Measurements from ENCODE around the gene CARD9. TPM values are rescaled to one million over a fixed set of nuclear protein-coding genes. Genes with fewer than 3 reads are reported as not detected.

Gene CARD9
- total RNA-seq, 1 experiment from 2014 or later = 1.2 TPM

DNA sequence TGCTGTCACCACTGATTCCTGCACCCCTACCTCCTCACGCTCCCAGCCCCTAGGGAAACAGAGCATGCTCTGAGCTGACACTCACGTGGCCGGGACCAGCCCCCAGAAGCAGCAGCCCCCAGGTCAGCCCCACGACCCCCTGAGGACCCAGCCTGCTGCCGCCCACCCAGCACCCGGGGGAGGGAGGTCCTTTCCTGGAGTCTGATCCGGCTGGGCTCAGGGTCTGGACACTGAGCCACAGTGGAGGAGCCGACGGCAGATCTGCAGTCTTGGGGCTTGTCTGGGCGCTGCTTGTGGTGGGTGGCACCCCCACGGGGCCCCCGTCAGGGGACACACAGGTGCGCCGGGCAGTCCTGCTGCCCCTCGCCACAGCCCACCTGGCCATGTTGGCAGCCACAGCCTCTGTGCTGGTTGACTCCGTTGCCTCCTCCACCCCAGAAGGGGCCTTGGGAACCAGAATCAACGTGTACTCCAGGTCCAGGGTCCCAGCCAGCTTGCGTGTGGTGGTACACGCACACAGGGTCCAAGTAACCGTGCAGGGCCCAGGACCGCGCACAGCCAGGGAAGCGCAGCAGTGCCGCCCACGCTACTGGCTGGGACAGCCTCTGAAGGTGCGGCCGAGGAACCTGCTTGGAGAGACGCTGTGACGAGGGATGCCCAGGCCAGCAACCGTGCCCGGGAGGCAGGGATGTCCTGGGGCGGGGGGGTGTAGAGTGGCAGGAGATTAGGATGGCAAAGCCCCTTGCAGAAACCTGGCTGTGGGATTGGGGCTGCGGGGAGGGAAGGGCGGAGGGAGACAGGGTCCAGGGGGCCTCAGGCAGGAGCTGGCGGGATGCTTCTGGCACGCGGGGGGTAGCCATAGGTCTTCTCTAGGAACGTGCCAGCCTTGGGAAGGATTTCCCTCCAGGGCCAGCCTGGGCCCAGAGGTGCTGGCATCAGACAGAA, 13.4 kb downstream of the CARD9 start:
- peaks cover 2% of the 10 kb centered on the region for H3K27me3 Mint-ChIP-seq (ENCODE audit: unreplicated experiment)
- H3K27ac Mint-ChIP-seq (ENCODE audit: unreplicated experiment) = no peak overlapping the region
- intact Hi-C loops (cut with micrococcal nuclease; ENCODE audit: unreplicated experiment) = no loop called here

DNA sequence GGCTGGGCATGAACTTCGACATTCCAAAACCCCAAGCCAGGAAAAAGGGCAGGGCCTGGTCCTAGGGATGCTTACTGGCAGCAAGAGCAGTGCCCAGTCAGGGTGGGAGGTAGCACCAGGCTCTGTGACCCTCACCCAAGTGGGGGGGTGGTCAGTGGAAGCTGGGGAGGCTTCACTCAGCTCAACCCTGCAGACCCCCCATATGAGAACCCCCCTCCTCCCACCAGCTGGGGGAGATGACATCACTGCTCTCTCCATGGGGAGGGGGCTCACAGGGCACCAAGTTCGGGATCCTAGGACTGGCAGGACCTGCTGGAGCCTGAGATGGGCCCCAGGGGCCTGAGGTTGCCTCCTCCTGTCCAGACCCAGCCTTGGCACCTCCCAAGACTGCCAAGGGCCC, 14.6 kb downstream of the CARD9 start:
- no TSS peak for BruUV-seq (replicated peaks)
- Mint-ChIP-seq H3K36me3 (ENCODE audit: insufficient read depth, unreplicated experiment) (peaks cover 47% of the 10 kb centered on the region), H3K27me3 (ENCODE audit: unreplicated experiment) (peaks cover 11% of the 10 kb centered on the region), H3K27ac (ENCODE audit: unreplicated experiment) (no peak overlapping the region), H3K9me3 (ENCODE audit: low read depth, unreplicated experiment) (no peaks in the 10 kb centered on the region), H3K4me3 (ENCODE audit: low read depth, unreplicated experiment) (no peak overlapping the region), H3K4me1 (ENCODE audit: low read depth, unreplicated experiment) (peaks cover 8% of the 10 kb centered on the region)
- intact Hi-C loops (cut with micrococcal nuclease; ENCODE audit: unreplicated experiment) = no loop called here
- no peak for DNase-seq
- TF ChIP-seq, protein P1, sequence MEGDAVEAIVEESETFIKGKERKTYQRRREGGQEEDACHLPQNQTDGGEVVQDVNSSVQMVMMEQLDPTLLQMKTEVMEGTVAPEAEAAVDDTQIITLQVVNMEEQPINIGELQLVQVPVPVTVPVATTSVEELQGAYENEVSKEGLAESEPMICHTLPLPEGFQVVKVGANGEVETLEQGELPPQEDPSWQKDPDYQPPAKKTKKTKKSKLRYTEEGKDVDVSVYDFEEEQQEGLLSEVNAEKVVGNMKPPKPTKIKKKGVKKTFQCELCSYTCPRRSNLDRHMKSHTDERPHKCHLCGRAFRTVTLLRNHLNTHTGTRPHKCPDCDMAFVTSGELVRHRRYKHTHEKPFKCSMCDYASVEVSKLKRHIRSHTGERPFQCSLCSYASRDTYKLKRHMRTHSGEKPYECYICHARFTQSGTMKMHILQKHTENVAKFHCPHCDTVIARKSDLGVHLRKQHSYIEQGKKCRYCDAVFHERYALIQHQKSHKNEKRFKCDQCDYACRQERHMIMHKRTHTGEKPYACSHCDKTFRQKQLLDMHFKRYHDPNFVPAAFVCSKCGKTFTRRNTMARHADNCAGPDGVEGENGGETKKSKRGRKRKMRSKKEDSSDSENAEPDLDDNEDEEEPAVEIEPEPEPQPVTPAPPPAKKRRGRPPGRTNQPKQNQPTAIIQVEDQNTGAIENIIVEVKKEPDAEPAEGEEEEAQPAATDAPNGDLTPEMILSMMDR (IDR thresholded peaks at IDR 0.05; ENCODE audit: unreplicated experiment) = no peak
- CTCF ChIA-PET = no interaction called here

More for the DNA sequence above, 13.4 kb downstream of the CARD9 start:
- no peaks in the 10 kb centered on the region for H3K9me3 Mint-ChIP-seq (ENCODE audit: low read depth, unreplicated experiment)
- peaks cover 38% of the 10 kb centered on the region for H3K36me3 Mint-ChIP-seq (ENCODE audit: insufficient read depth, unreplicated experiment)
- CTCF ChIA-PET = no interaction called here
- DNase-seq = no peak
- no peak overlapping the region for H3K4me3 Mint-ChIP-seq (ENCODE audit: low read depth, unreplicated experiment)
- TF ChIP-seq, protein P1 (IDR thresholded peaks at IDR 0.05; ENCODE audit: unreplicated experiment) = no peak
- no TSS peak for BruUV-seq (replicated peaks)
- peaks cover under 1% of the 10 kb centered on the region for H3K4me1 Mint-ChIP-seq (ENCODE audit: low read depth, unreplicated experiment)

DNA sequence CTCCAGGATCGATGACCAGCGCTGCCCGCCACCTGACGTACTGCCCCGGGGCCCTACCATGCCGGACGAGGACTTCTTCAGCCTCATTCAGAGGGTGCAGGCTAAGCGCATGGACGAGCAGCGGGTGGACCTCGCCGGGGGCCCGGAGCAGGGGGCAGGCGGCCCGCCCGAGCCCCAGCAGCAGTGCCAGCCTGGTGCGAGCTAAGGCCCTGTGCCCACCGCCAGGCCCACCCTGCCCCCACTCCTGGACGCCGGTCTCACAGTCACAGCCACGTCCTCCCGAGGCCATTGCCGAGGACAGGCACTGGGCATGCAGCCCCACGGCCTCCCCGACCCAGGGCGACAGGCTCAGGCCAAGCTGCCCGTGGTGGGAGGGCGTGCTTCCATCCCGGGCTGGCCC, 15.5 kb downstream of the CARD9 start:
- Mint-ChIP-seq H3K27ac (ENCODE audit: unreplicated experiment) (no peak overlapping the region), H3K36me3 (ENCODE audit: insufficient read depth, unreplicated experiment) (peaks cover 38% of the 10 kb centered on the region), H3K9me3 (ENCODE audit: low read depth, unreplicated experiment) (no peaks in the 10 kb centered on the region), H3K4me1 (ENCODE audit: low read depth, unreplicated experiment) (peaks cover 8% of the 10 kb centered on the region), H3K27me3 (ENCODE audit: unreplicated experiment) (peaks cover 11% of the 10 kb centered on the region), H3K4me3 (ENCODE audit: low read depth, unreplicated experiment) (no peak overlapping the region)
- BruUV-seq (replicated peaks) = no TSS peak
- no peak for DNase-seq
- TF ChIP-seq, protein P1 (IDR thresholded peaks at IDR 0.05; ENCODE audit: unreplicated experiment) = no peak
- CTCF ChIA-PET = no interaction called here
- intact Hi-C loops (cut with micrococcal nuclease; ENCODE audit: unreplicated experiment) = no loop called here

DNA sequence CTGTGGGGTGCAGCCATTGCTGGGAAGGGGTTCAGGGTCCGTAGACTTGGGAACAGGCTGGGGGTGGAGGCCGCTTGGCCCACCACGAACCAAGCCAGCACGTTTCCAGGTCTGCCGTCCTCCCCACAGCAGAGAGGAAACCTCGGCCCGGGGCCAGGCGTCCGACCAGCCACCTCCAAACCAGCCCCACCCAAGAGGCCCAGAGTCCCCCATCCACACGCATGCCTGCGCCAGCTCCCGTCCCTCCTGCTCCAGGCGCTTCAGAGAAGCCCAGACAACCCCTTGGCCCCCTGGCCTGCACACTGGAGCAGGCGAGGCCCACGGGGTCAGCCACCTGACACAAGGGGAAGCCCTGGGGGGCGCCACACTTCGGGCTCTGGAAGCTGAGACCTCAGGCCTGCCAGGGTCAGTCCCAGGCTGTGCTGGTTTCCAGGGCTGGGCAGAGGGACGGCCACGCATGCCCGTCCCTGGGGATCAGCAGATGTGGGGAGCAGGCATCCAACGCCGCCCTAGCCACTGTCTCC, 16.2 kb downstream of the CARD9 start:
- BruUV-seq (replicated peaks) = no TSS peak
- Mint-ChIP-seq H3K9me3 (ENCODE audit: low read depth, unreplicated experiment) (no peaks in the 10 kb centered on the region), H3K4me3 (ENCODE audit: low read depth, unreplicated experiment) (no peak overlapping the region), H3K36me3 (ENCODE audit: insufficient read depth, unreplicated experiment) (peaks cover 33% of the 10 kb centered on the region), H3K27me3 (ENCODE audit: unreplicated experiment) (peaks cover 11% of the 10 kb centered on the region), H3K27ac (ENCODE audit: unreplicated experiment) (no peak overlapping the region), H3K4me1 (ENCODE audit: low read depth, unreplicated experiment) (peaks cover 8% of the 10 kb centered on the region)
- CTCF ChIA-PET = no interaction called here
- intact Hi-C loops (cut with micrococcal nuclease; ENCODE audit: unreplicated experiment) = no loop called here
- TF ChIP-seq, protein P1 (IDR thresholded peaks at IDR 0.05; ENCODE audit: unreplicated experiment) = no peak
- DNase-seq = no peak
